Panc1 (cell line): ENCODE measurements around the gene PARP15. TPM values are rescaled to one million over a fixed set of nuclear protein-coding genes. Genes with fewer than 3 reads are reported as not detected.

Experiments
- ATAC-seq: fragments of 200-7000 bp; cut with Tn5 transposase; 2 replicates; pipeline ENCODE4 v1.9.1; 2020; ENCODE audit warnings: mild to moderate bottlenecking, moderate library complexity
- BruUV-seq: library from RNA; stranded (reverse); fragments of 400-500 nt; replicated peaks from 2 replicates; lab custom pipeline; 2021; lab: Mats Ljungman, UMichigan
- CTCF ChIA-PET: fragments of 300-600 bp; sonication (Branson Sonifier 250); formaldehyde crosslinking; loops from one replicate; lab custom pipeline; 2022; ENCODE audit warnings: antibody characterized with exemption; lab: Charles Lee
- POLR2A ChIA-PET: fragments of 300-600 bp; sonication (Branson Sonifier 250); formaldehyde crosslinking; loops from one replicate; lab custom pipeline; 2022; ENCODE audit warnings: antibody characterized with exemption; lab: Charles Lee
- DNase-seq: peaks from one replicate; pipeline ENCODE4 v3.0.0-alpha.2; 2010; ENCODE audit warnings: low read depth, low spot score
- H3K27ac ChIP-seq: 2 replicates; pipeline ENCODE4 v1.5.1; 2011; ENCODE audit warnings: mild to moderate bottlenecking, low read length, inconsistent platforms
- H3K27me3 ChIP-seq: fragments of 200-500 bp; sonication (Bioruptor generic); 2 replicates; pipeline ENCODE4 v1.6.0; 2014; ENCODE audit warnings: low read length, inconsistent platforms; ENCODE audit not compliant: control insufficient read depth, insufficient read depth
- H3K36me3 ChIP-seq: fragments of 200-500 bp; sonication (Bioruptor generic); 2 replicates; pipeline ENCODE4 v1.5.1; 2014; ENCODE audit warnings: inconsistent platforms, mild to moderate bottlenecking, low read length, moderate library complexity; ENCODE audit not compliant: control insufficient read depth, insufficient read depth
- H3K4me1 ChIP-seq: 2 replicates; pipeline ENCODE4 v1.5.1; 2011; ENCODE audit warnings: inconsistent platforms, mild to moderate bottlenecking, low read length, moderate library complexity; ENCODE audit not compliant: control insufficient read depth, insufficient read depth
- H3K4me3 ChIP-seq, 2 experiments: 2 replicates each; pipeline ENCODE4 v1.5.1; 2011 to 2012; ENCODE audit warnings: low read depth in 2 of 2, low read length in 2 of 2, mild to moderate bottlenecking in 2 of 2, inconsistent platforms in 1 of 2, moderate library complexity in 1 of 2
- H3K9me3 ChIP-seq: fragments of 200-500 bp; sonication (Bioruptor generic); 2 replicates; pipeline ENCODE4 v1.5.1; 2014; ENCODE audit warnings: low read depth, mild to moderate bottlenecking, inconsistent platforms, low read length, moderate library complexity; ENCODE audit not compliant: control insufficient read depth, insufficient read depth
- CTCF ChIP-seq: fragments of 450-650 bp; IDR thresholded peaks from 2 replicates; pipeline ENCODE4 v1.5.1; 2017; ENCODE audit warnings: mild to moderate bottlenecking
- POLR2AphosphoS5 ChIP-seq: IDR thresholded peaks from 2 replicates; pipeline ENCODE4 v1.6.1; 2012; ENCODE audit warnings: mild to moderate bottlenecking, low read depth, low read length, moderate library complexity
- REST ChIP-seq, 2 experiments: IDR thresholded peaks; 2 replicates each; pipeline ENCODE4 v1.6.1; 2011 to 2012; ENCODE audit warnings: low read depth in 2 of 2, control low read depth in 1 of 2, low read length in 1 of 2, mild to moderate bottlenecking in 1 of 2, moderate library complexity in 1 of 2; ENCODE audit not compliant: insufficient read depth in 1 of 2
- SIN3A ChIP-seq: IDR thresholded peaks from 2 replicates; pipeline ENCODE4 v1.6.1; 2012; ENCODE audit warnings: low read depth, mild to moderate bottlenecking, low read length, moderate library complexity, borderline replicate concordance; ENCODE audit not compliant: insufficient read depth
- TCF7L2 ChIP-seq: IDR thresholded peaks from 2 replicates; pipeline ENCODE4 v1.6.1; 2011; ENCODE audit warnings: mild to moderate bottlenecking, low read depth, low read length, inconsistent platforms
- in situ Hi-C: cut with HindIII; loops from 2 replicates; pipeline ENCODE4 v1.10.0; 2016; ENCODE audit warnings: low sequenced_read_pairs, low pct_unique_long_range_greater_than_20kb
- intact Hi-C: fragments of 100-400 bp; cut with micrococcal nuclease; formaldehyde crosslinking; loops from one replicate; pipeline ENCODE4 v1.10.0; 2022; ENCODE audit not compliant: unreplicated experiment
- total RNA-seq: library from RNA; stranded (reverse); gene quantifications from one replicate; pipeline ENCODE4 v1.2.1, GENCODE V29; 2021; ENCODE audit not compliant: unreplicated experiment

PARP15 gene
- total RNA-seq, 1 experiment from 2014 or later, result 0.21 TPM

GRCh38 chr3:122558605-122559004, 18.8 kb upstream of the PARP15 start:
- no peaks in the 10 kb centered on the region for H3K9me3 ChIP-seq
- DNase-seq (no peak), ATAC-seq (no peak)
- intact Hi-C loops (no loop called here), in situ Hi-C loops (no loop called here)
- no peaks in the 10 kb centered on the region for H3K27me3 ChIP-seq
- no peak overlapping the region for H3K27ac ChIP-seq
- peaks cover 3% of the 10 kb centered on the region; the same call in 1 of the 2 replicates for H3K4me1 ChIP-seq
- no peak for TF ChIP-seq CTCF
- no peak for TF ChIP-seq REST (IDR thresholded peaks at IDR 0.05; ENCODE audit: insufficient read depth in 1 of 2, low read depth in 2 of 2, low read length in 1 of 2)
- no peak for TF ChIP-seq SIN3A
- no peak for TF ChIP-seq TCF7L2
- TF ChIP-seq POLR2AphosphoS5, result no peak
- H3K36me3 ChIP-seq, result no peaks in the 10 kb centered on the region
- no peak overlapping the region for H3K4me3 ChIP-seq
- BruUV-seq, result no TSS peak
- ChIA-PET CTCF (interaction anchor here (0.9 kb wide), 1 partner anchor 121 kb away, joined by 3 read pairs; no protein-coding TSS in a partner anchor), POLR2A (interaction anchor here (0.6 kb wide), 1 partner anchor 157 kb away, joined by 3 read pairs; no protein-coding TSS in a partner anchor)

GRCh38 chr3:122559906-122560305, 17.5 kb upstream of the PARP15 start:
- Histone ChIP-seq H3K9me3 (no peaks in the 10 kb centered on the region), H3K4me1 (peaks cover 3% of the 10 kb centered on the region; the same call in 1 of the 2 replicates), H3K36me3 (no peaks in the 10 kb centered on the region), H3K27ac (no peak overlapping the region), H3K27me3 (no peaks in the 10 kb centered on the region), H3K4me3 (no peak overlapping the region)
- ChIA-PET POLR2A (no interaction called here), CTCF (no interaction called here)
- no TSS peak for BruUV-seq
- intact Hi-C loops (loop anchor here (1.0 kb wide), 1 partner anchor 119 kb away; no protein-coding TSS in a partner anchor), in situ Hi-C loops (no loop called here)
- no peak for ATAC-seq
- TF ChIP-seq POLR2AphosphoS5 (no peak), CTCF (no peak), SIN3A (no peak), TCF7L2 (no peak), REST (IDR thresholded peaks at IDR 0.05; ENCODE audit: insufficient read depth in 1 of 2, low read depth in 2 of 2, low read length in 1 of 2) (no peak)
- DNase-seq, result no peak
